GM12875 (cell line): ENCODE data around the gene CCND1.

Experiments
- H3K4me3 ChIP-seq: one replicate; pipeline ENCODE4 v1.5.1; 2011; ENCODE audit warnings: low read depth, low read length, control low read depth
- TF ChIP-seq, protein P1 (sequence below): IDR thresholded peaks from 2 replicates; pipeline ENCODE4 v1.5.1; 2011; ENCODE audit warnings: low read depth, mild to moderate bottlenecking, control low read depth, inconsistent platforms, low read length, moderate library complexity, borderline replicate concordance; ENCODE audit not compliant: insufficient read depth

CCND1 gene

DNA sequence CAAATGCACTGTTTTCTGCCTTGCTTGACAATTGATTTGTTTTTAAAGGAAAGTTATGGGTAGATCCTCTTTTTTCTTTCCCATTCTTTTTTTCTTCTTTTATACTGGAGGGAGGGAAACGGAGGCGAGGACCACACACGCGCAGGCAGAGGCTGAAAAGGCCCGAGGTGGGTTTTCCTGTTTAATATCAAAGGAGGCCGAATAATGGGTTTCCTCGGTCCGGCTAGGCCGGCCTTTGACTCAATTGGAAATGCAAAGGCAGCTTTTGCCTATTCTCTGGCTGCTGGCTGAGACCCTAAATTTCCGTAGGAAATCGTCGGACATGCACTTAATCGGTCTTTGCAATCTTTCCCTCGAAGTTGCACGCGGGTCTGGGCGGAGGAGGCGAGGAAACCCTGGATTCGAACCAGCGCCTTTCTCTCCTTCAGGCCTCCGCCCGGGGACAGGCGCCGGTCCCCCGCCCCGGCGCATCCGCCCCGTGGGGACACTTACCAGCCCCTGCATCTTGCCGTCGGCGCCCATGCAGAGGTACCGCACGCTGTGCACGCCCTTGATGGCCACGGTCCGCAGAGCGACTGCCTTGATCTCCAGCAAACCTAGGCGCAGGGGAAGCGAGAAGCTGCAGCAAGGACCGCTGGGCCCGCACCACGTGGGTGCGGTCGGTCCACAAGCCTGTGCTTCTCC lies 62.0 kb downstream of the CCND1 start:
- TF ChIP-seq, protein P1, sequence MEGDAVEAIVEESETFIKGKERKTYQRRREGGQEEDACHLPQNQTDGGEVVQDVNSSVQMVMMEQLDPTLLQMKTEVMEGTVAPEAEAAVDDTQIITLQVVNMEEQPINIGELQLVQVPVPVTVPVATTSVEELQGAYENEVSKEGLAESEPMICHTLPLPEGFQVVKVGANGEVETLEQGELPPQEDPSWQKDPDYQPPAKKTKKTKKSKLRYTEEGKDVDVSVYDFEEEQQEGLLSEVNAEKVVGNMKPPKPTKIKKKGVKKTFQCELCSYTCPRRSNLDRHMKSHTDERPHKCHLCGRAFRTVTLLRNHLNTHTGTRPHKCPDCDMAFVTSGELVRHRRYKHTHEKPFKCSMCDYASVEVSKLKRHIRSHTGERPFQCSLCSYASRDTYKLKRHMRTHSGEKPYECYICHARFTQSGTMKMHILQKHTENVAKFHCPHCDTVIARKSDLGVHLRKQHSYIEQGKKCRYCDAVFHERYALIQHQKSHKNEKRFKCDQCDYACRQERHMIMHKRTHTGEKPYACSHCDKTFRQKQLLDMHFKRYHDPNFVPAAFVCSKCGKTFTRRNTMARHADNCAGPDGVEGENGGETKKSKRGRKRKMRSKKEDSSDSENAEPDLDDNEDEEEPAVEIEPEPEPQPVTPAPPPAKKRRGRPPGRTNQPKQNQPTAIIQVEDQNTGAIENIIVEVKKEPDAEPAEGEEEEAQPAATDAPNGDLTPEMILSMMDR, result no peak
- H3K4me3 ChIP-seq, result no peak overlapping the region

DNA sequence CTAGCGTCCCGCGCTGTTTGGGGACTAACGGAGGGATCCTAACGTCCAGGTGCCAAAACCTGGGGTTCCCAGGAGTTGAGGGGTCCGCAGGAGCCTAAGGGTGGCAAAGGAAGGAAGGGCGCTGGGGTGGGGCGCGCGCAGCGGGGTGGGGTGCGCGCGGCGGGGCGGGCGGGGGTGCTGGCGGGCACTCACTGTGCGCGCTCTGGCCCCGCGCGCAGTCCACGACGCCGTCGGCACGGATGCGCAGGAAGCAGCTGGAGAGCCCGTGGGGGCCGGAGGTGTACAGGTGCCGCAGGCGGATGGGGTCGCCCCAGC lies 62.5 kb downstream of the CCND1 start:
- TF ChIP-seq, protein P1, result no peak
- no peak overlapping the region for H3K4me3 ChIP-seq
